Measurements from ENCODE around the gene KYNU.
A peak's percentile ranks its signal among the peaks of the same experiment; 100 is the strongest.
"Not testable (repeated sequence)": the region's sequence is repeated elsewhere in the genome, so short reads cannot be mapped to it uniquely, and the experiment has no call there.

KYNU gene

DNA sequence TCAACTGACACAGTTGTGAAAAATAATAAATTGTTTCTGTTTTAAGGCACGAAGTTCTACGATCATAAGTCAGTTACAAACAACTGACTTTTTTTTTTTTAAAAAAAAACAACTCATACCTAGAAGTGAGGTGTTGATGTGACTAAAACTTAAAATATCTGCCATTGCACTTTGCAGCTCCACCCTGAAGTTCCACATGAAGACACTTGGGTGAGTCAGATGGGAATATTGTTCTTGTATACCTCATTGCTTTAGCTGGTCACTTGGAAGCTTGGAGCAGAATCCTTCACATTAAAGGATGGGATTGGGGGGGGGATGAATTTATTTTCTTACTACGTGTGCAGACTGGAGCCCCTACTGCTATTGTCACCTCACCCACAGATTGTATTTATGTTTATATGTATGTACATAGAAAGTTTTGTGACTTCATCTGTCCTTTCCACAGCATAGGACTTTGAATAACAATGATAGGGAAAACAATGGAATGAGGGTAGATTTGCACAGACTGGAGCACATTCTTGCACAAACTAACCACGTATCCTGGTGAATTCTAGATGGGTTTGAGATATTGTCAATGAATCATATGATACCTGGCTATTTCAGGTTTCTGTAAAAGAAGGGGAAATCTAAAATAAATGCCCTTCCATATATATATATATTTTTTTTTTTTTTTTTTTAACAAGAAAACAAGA is 193.9 kb downstream of the KYNU start:
- no peak overlapping the region for H3K23ac ChIP-seq (ENCODE audit: low read length)
- peak; percentile 32 to 64 for DNase-seq
- H3K18ac ChIP-seq (ENCODE audit: low read length), result no peak overlapping the region
- WGBS (ENCODE audit: extremely low coverage, insufficient coverage, insufficient read length), result no CpG with 5 or more reads among the region's 4 CpGs
- no peak overlapping the region for H4K91ac ChIP-seq (ENCODE audit: low read depth, low read length)
- H3K4me3 ChIP-seq (ENCODE audit: low read depth, low read length), result no peak overlapping the region
- no peak overlapping the region for H3K4ac ChIP-seq (ENCODE audit: low read depth, low read length)
- H3K79me1 ChIP-seq (ENCODE audit: low read length), result no peaks in the 10 kb centered on the region
- H4K12ac ChIP-seq (ENCODE audit: low read depth, low read length), result no peak overlapping the region
- no peaks in the 10 kb centered on the region for H3K27me3 ChIP-seq (ENCODE audit: insufficient read depth, low read length)
- H4K8ac ChIP-seq (ENCODE audit: low read depth, low read length), result no peak overlapping the region
- H2BK120ac ChIP-seq (ENCODE audit: insufficient read depth, low read length, poor library complexity), result no peak overlapping the region
- H3K14ac ChIP-seq (ENCODE audit: low read length), result no peak overlapping the region
- H3K36me3 ChIP-seq (ENCODE audit: control insufficient read depth in 1 of 2, insufficient read depth in 2 of 2, low read length in 2 of 2), result no peaks in the 10 kb centered on the region
- H3K9me3 ChIP-seq (ENCODE audit: insufficient read depth, low read depth, low read length), result peaks cover 3% of the 10 kb centered on the region
- H3K79me2 ChIP-seq (ENCODE audit: control insufficient read depth, insufficient read depth, low read length, poor library complexity), result no peaks in the 10 kb centered on the region
- no peak overlapping the region for H2AK5ac ChIP-seq (ENCODE audit: low read length)
- H2BK5ac ChIP-seq (ENCODE audit: low read depth, low read length, poor library complexity), result no peak overlapping the region
- H2BK12ac ChIP-seq (ENCODE audit: low read length), result no peak overlapping the region
- H3K4me1 ChIP-seq (ENCODE audit: control insufficient read depth in 1 of 2, insufficient read depth in 2 of 2, low read length in 2 of 2), result no peaks in the 10 kb centered on the region
- H3K4me2 ChIP-seq (ENCODE audit: low read length), result no peak overlapping the region
- H2AFZ ChIP-seq (ENCODE audit: insufficient read depth, low read length, poor library complexity), result no peak overlapping the region
- no peak overlapping the region for H3K27ac ChIP-seq (ENCODE audit: low read depth, low read length)
- no peak overlapping the region for H3K9ac ChIP-seq (ENCODE audit: low read length)

DNA sequence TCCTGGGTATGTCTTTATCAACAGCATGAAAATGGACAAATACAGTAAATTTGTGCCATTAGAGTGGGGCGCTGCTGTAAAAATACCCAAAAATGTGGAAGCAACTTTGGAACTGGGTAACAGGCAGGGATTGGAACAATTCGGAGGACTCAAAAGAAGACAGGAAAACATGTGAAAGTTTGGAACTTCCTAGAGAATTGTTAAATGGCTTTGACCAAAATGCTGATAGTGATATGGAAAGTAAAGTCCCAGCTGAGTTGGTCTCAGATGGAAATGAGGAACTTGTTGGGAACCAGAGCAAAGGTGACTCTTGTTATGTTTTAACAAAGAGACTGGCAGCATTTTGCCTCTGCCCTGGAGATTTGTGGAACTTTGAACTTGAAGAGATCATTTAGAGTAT is 197.4 kb downstream of the KYNU start:
- H2AFZ ChIP-seq (ENCODE audit: insufficient read depth, low read length, poor library complexity); H3K23ac ChIP-seq (ENCODE audit: low read length); H3K27me3 ChIP-seq (ENCODE audit: insufficient read depth, low read length); H2BK120ac ChIP-seq (ENCODE audit: insufficient read depth, low read length, poor library complexity); H2AK5ac ChIP-seq (ENCODE audit: low read length); H3K18ac ChIP-seq (ENCODE audit: low read length); H3K14ac ChIP-seq (ENCODE audit: low read length); H3K9ac ChIP-seq (ENCODE audit: low read length); H3K4me3 ChIP-seq (ENCODE audit: low read depth, low read length); H3K36me3 ChIP-seq (ENCODE audit: control insufficient read depth in 1 of 2, insufficient read depth in 2 of 2, low read length in 2 of 2); H3K79me2 ChIP-seq (ENCODE audit: control insufficient read depth, insufficient read depth, low read length, poor library complexity); H3K79me1 ChIP-seq (ENCODE audit: low read length); H3K4me2 ChIP-seq (ENCODE audit: low read length); H3K4me1 ChIP-seq (ENCODE audit: control insufficient read depth in 1 of 2, insufficient read depth in 2 of 2, low read length in 2 of 2); H2BK5ac ChIP-seq (ENCODE audit: low read depth, low read length, poor library complexity); H4K8ac ChIP-seq (ENCODE audit: low read depth, low read length); H3K4ac ChIP-seq (ENCODE audit: low read depth, low read length); H2BK12ac ChIP-seq (ENCODE audit: low read length); H3K9me3 ChIP-seq (ENCODE audit: insufficient read depth, low read depth, low read length); H3K27ac ChIP-seq (ENCODE audit: low read depth, low read length); H4K12ac ChIP-seq (ENCODE audit: low read depth, low read length); H4K91ac ChIP-seq (ENCODE audit: low read depth, low read length); DNase-seq: not testable (repeated sequence)
- WGBS (ENCODE audit: extremely low coverage, insufficient coverage, insufficient read length), result no CpG with 5 or more reads among the region's 2 CpGs

DNA sequence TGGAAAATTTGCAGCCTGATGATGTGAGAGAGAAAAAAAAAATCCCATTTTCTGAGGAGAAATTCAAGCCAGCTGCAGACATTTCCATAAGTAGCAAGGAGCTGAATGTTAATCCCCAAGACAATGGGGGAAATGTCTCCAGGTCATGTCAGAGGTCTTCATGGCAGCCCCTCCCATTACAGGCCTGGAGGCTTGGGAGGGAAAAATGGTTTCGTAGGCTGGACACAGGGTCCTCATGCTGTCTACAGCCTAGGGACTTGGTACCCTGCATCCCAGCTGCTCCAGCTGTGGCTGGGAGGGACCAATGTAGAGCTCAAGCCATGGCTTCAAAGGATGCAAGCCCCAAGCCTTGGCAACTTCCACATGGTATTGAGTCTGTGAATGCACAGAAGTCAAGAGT is 198.2 kb downstream of the KYNU start:
- Histone ChIP-seq H3K4me2 (ENCODE audit: low read length) (no peak overlapping the region), H3K79me1 (ENCODE audit: low read length) (no peaks in the 10 kb centered on the region), H3K36me3 (ENCODE audit: control insufficient read depth in 1 of 2, insufficient read depth in 2 of 2, low read length in 2 of 2) (no peaks in the 10 kb centered on the region), H2AFZ (ENCODE audit: insufficient read depth, low read length, poor library complexity) (no peak overlapping the region), H3K27me3 (ENCODE audit: insufficient read depth, low read length) (no peaks in the 10 kb centered on the region), H3K4ac (ENCODE audit: low read depth, low read length) (no peak overlapping the region), H3K14ac (ENCODE audit: low read length) (no peak overlapping the region), H2BK12ac (ENCODE audit: low read length) (no peak overlapping the region), H3K4me3 (ENCODE audit: low read depth, low read length) (no peak overlapping the region), H2BK120ac (ENCODE audit: insufficient read depth, low read length, poor library complexity) (no peak overlapping the region), H3K79me2 (ENCODE audit: control insufficient read depth, insufficient read depth, low read length, poor library complexity) (no peaks in the 10 kb centered on the region), H4K91ac (ENCODE audit: low read depth, low read length) (no peak overlapping the region), H3K18ac (ENCODE audit: low read length) (no peak overlapping the region), H4K8ac (ENCODE audit: low read depth, low read length) (no peak overlapping the region), H3K9ac (ENCODE audit: low read length) (no peak overlapping the region), H3K9me3 (ENCODE audit: insufficient read depth, low read depth, low read length) (peaks cover 3% of the 10 kb centered on the region), H3K4me1 (ENCODE audit: control insufficient read depth in 1 of 2, insufficient read depth in 2 of 2, low read length in 2 of 2) (no peaks in the 10 kb centered on the region), H4K12ac (ENCODE audit: low read depth, low read length) (no peak overlapping the region), H3K27ac (ENCODE audit: low read depth, low read length) (no peak overlapping the region), H2BK5ac (ENCODE audit: low read depth, low read length, poor library complexity) (no peak overlapping the region), H2AK5ac (ENCODE audit: low read length) (no peak overlapping the region), H3K23ac (ENCODE audit: low read length) (no peak overlapping the region)
- WGBS (ENCODE audit: extremely low coverage, insufficient coverage, insufficient read length), result no CpG with 5 or more reads among the region's 1 CpG
- DNase-seq, result no peak

DNA sequence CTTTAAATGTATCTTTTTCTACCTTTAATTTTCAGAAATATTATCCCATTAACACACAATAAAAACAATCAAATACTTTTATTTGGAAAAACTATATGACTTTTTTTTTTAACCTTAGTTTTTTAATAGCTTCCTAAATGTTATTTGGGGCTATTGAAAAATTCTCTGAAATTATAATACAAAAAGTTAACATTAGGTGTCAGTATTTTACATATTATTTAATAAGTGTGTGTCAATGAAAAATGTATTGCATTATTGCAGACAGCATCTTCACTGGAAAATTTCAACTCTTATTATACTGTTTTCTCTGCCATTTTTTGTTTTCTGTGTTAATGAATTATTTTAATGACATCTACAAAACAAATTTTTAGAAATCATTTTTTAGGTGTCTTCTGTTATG is 200.6 kb downstream of the KYNU start:
- no peak overlapping the region for H3K14ac ChIP-seq (ENCODE audit: low read length)
- no peak overlapping the region for H3K23ac ChIP-seq (ENCODE audit: low read length)
- H3K4ac ChIP-seq (ENCODE audit: low read depth, low read length), result no peak overlapping the region
- H4K12ac ChIP-seq (ENCODE audit: low read depth, low read length), result no peak overlapping the region
- no peak overlapping the region for H2AFZ ChIP-seq (ENCODE audit: insufficient read depth, low read length, poor library complexity)
- H3K9me3 ChIP-seq (ENCODE audit: insufficient read depth, low read depth, low read length), result peaks cover 3% of the 10 kb centered on the region
- H3K4me1 ChIP-seq (ENCODE audit: control insufficient read depth in 1 of 2, insufficient read depth in 2 of 2, low read length in 2 of 2), result no peaks in the 10 kb centered on the region
- H2BK12ac ChIP-seq (ENCODE audit: low read length), result no peak overlapping the region
- no peak overlapping the region for H3K4me3 ChIP-seq (ENCODE audit: low read depth, low read length)
- no peaks in the 10 kb centered on the region for H3K27me3 ChIP-seq (ENCODE audit: insufficient read depth, low read length)
- no peaks in the 10 kb centered on the region for H3K79me2 ChIP-seq (ENCODE audit: control insufficient read depth, insufficient read depth, low read length, poor library complexity)
- DNase-seq, result no peak
- H4K8ac ChIP-seq (ENCODE audit: low read depth, low read length), result no peak overlapping the region
- H4K91ac ChIP-seq (ENCODE audit: low read depth, low read length), result no peak overlapping the region
- no peak overlapping the region for H2BK5ac ChIP-seq (ENCODE audit: low read depth, low read length, poor library complexity)
- H3K18ac ChIP-seq (ENCODE audit: low read length), result no peak overlapping the region
- no peaks in the 10 kb centered on the region for H3K79me1 ChIP-seq (ENCODE audit: low read length)
- no peak overlapping the region for H2BK120ac ChIP-seq (ENCODE audit: insufficient read depth, low read length, poor library complexity)
- no peak overlapping the region for H2AK5ac ChIP-seq (ENCODE audit: low read length)
- H3K27ac ChIP-seq (ENCODE audit: low read depth, low read length), result no peak overlapping the region
- no peaks in the 10 kb centered on the region for H3K36me3 ChIP-seq (ENCODE audit: control insufficient read depth in 1 of 2, insufficient read depth in 2 of 2, low read length in 2 of 2)
- H3K9ac ChIP-seq (ENCODE audit: low read length), result no peak overlapping the region
- H3K4me2 ChIP-seq (ENCODE audit: low read length), result no peak overlapping the region
